Neural cell (in vitro differentiated cells): Measurements from ENCODE around the gene TMBIM4. TPM values are rescaled to one million over a fixed set of nuclear protein-coding genes. Genes with fewer than 3 reads are reported as not detected.

Source experiments
- H2AFZ ChIP-seq: fragments of 200-600, 300-800 bp; sonication (generic), shearing (Covaris generic); 2 replicates; pipeline ENCODE4 v1.6.0; 2014; ENCODE audit warnings: low read depth, mild to moderate bottlenecking, antibody characterized with exemption, low read length, moderate library complexity
- H3F3A ChIP-seq: fragments of 200-600 bp; shearing (Covaris generic); 2 replicates; pipeline ENCODE4 v1.6.1; 2016; ENCODE audit warnings: mild to moderate bottlenecking, moderate library complexity, mixed read lengths, antibody characterized with exemption, low read length; ENCODE audit not compliant: insufficient read depth, poor library complexity, severe bottlenecking
- H3K27ac ChIP-seq: fragments of 200-600, 300-800 bp; sonication (generic), shearing (Covaris generic); 2 replicates; pipeline ENCODE4 v1.5.1; 2014; ENCODE audit warnings: mild to moderate bottlenecking, low read length, moderate library complexity
- H3K27me3 ChIP-seq: fragments of 300-800, 200-600 bp; sonication (generic), shearing (Covaris generic); 2 replicates; pipeline ENCODE4 v1.6.0; 2014; ENCODE audit warnings: mild to moderate bottlenecking, low read depth, low read length, moderate library complexity; ENCODE audit not compliant: insufficient read depth
- H3K36me3 ChIP-seq: fragments of 300-800, 200-600 bp; sonication (generic), shearing (Covaris generic); 2 replicates; pipeline ENCODE4 v1.5.1; 2014; ENCODE audit warnings: mild to moderate bottlenecking, antibody characterized with exemption, low read length, moderate library complexity; ENCODE audit not compliant: insufficient read depth
- H3K4me2 ChIP-seq: fragments of 300-800, 200-600 bp; sonication (generic), shearing (Covaris generic); 2 replicates; pipeline ENCODE4 v1.6.0; 2014; ENCODE audit warnings: mild to moderate bottlenecking, low read length
- H3K4me3 ChIP-seq: fragments of 300-800, 200-600 bp; sonication (generic), shearing (Covaris generic); 2 replicates; pipeline ENCODE4 v1.5.1; 2014; ENCODE audit warnings: mild to moderate bottlenecking, low read length, moderate library complexity
- H3K79me2 ChIP-seq: fragments of 200-600 bp; shearing (Covaris generic); replicated peaks from 2 replicates; pipeline ENCODE4 v1.6.0; 2014; ENCODE audit warnings: mild to moderate bottlenecking, low read length, moderate library complexity; ENCODE audit not compliant: insufficient read depth
- H3K9ac ChIP-seq: fragments of 300-800, 200-600 bp; sonication (generic), shearing (Covaris generic); 2 replicates; pipeline ENCODE4 v1.6.1; 2016; ENCODE audit warnings: mild to moderate bottlenecking, low read length, mixed read lengths
- H3K9me2 ChIP-seq: fragments of 200-600 bp; shearing (Covaris generic); 2 replicates; pipeline ENCODE4 v1.6.1; 2016; ENCODE audit warnings: mild to moderate bottlenecking, low read length, mixed read lengths; ENCODE audit not compliant: insufficient read depth
- H3K9me3 ChIP-seq: fragments of 200-600, 300-800 bp; sonication (generic), shearing (Covaris generic); 2 replicates; pipeline ENCODE4 v1.6.1; 2016; ENCODE audit warnings: mild to moderate bottlenecking, mixed run types, low read length, moderate library complexity, mixed read lengths
- H4K20me1 ChIP-seq: fragments of 200-600 bp; shearing (Covaris generic); 2 replicates; pipeline ENCODE4 v1.6.1; 2016; ENCODE audit warnings: mild to moderate bottlenecking, mixed run types; ENCODE audit not compliant: insufficient read depth
- EP300 ChIP-seq: fragments of 450-650 bp; conservative IDR thresholded peaks from 2 replicates; pipeline ENCODE4 v1.6.1; 2014; ENCODE audit warnings: antibody characterized with exemption, mild to moderate bottlenecking, moderate library complexity; ENCODE audit not compliant: poor library complexity, severe bottlenecking
- EZH2 ChIP-seq: fragments of 200-600, 300-800 bp; shearing (Covaris generic), sonication (generic); IDR thresholded peaks from 2 replicates; pipeline ENCODE4 v1.6.1; 2014; ENCODE audit warnings: antibody characterized with exemption, low read length, borderline replicate concordance, mild to moderate bottlenecking; ENCODE audit not compliant: insufficient read depth, poor library complexity, severe bottlenecking
- MXI1 ChIP-seq: fragments of 450-650 bp; conservative IDR thresholded peaks from 2 replicates; pipeline ENCODE4 v1.6.1; 2014; ENCODE audit warnings: antibody characterized with exemption, mild to moderate bottlenecking; ENCODE audit not compliant: poor library complexity, severe bottlenecking
- POLR2AphosphoS5 ChIP-seq: IDR thresholded peaks from 2 replicates; pipeline ENCODE4 v1.6.1; 2012
- RAD21 ChIP-seq: fragments of 450-650 bp; conservative IDR thresholded peaks from 2 replicates; pipeline ENCODE4 v1.6.1; 2014; ENCODE audit warnings: antibody characterized with exemption, mild to moderate bottlenecking, moderate library complexity
- SMC3 ChIP-seq: fragments of 450-650 bp; conservative IDR thresholded peaks from 2 replicates; pipeline ENCODE4 v1.6.1; 2014; ENCODE audit warnings: antibody characterized with exemption, mild to moderate bottlenecking, moderate library complexity; ENCODE audit not compliant: poor library complexity
- TAF1 ChIP-seq: IDR thresholded peaks from 2 replicates; pipeline ENCODE4 v1.6.1; 2012; ENCODE audit warnings: low read depth
- polyA plus RNA-seq: library from polyadenylated mRNA; depleted of rRNA; stranded (reverse); fragments of >200 nt; gene quantifications from 2 replicates; pipeline ENCODE4 v1.2.3, GENCODE V29; 2014
- TF ChIP-seq, protein P1 (sequence below): IDR thresholded peaks from 2 replicates; pipeline ENCODE4 v1.6.1; 2012; ENCODE audit warnings: borderline replicate concordance
- TF ChIP-seq, protein P2 (sequence below): fragments of 450-650 bp; IDR thresholded peaks from 2 replicates; pipeline ENCODE4 v1.5.1; 2014; ENCODE audit warnings: antibody characterized with exemption, mild to moderate bottlenecking, moderate library complexity; ENCODE audit not compliant: poor library complexity, severe bottlenecking

TMBIM4 gene
- polyA plus RNA-seq, 1 donor from 2014 or later, result 24.5 TPM

DNA sequence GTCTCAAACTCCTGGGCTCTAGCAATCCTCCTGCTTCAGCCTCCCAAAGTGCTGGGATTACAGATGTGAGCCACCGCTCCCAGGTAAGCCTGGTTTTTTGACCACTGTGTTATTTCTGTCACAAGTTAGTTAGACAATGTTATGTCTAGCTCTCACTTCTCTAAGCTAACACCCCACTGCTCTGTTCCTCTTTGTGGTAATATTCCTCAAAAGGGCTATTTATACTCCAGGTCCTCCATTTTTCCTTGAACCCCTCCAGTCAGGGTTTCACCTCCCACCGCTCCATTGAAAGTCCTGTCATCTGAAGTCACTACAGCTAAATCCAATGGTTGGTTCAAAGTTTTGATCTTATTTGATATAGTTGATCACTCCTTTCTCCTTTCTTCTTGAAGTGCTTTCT is 24.3 kb upstream of the TMBIM4 start:
- Histone ChIP-seq H3K36me3 (no peaks in the 10 kb centered on the region), H3K9me2 (no peaks in the 10 kb centered on the region), H3K9ac (no peak overlapping the region), H4K20me1 (no peaks in the 10 kb centered on the region), H3K79me2 (no peaks in the 10 kb centered on the region), H3K27ac (no peak overlapping the region), H3K9me3 (no peaks in the 10 kb centered on the region), H2AFZ (no peak overlapping the region), H3K27me3 (peaks cover 17% of the 10 kb centered on the region), H3K4me2 (no peak overlapping the region), H3F3A (no peaks in the 10 kb centered on the region), H3K4me3 (no peak overlapping the region)
- TF ChIP-seq MXI1 (no peak), POLR2AphosphoS5 (no peak), RAD21 (no peak), EP300 (no peak), EZH2 (no peak), SMC3 (no peak), TAF1 (no peak)
- TF ChIP-seq, protein P1, sequence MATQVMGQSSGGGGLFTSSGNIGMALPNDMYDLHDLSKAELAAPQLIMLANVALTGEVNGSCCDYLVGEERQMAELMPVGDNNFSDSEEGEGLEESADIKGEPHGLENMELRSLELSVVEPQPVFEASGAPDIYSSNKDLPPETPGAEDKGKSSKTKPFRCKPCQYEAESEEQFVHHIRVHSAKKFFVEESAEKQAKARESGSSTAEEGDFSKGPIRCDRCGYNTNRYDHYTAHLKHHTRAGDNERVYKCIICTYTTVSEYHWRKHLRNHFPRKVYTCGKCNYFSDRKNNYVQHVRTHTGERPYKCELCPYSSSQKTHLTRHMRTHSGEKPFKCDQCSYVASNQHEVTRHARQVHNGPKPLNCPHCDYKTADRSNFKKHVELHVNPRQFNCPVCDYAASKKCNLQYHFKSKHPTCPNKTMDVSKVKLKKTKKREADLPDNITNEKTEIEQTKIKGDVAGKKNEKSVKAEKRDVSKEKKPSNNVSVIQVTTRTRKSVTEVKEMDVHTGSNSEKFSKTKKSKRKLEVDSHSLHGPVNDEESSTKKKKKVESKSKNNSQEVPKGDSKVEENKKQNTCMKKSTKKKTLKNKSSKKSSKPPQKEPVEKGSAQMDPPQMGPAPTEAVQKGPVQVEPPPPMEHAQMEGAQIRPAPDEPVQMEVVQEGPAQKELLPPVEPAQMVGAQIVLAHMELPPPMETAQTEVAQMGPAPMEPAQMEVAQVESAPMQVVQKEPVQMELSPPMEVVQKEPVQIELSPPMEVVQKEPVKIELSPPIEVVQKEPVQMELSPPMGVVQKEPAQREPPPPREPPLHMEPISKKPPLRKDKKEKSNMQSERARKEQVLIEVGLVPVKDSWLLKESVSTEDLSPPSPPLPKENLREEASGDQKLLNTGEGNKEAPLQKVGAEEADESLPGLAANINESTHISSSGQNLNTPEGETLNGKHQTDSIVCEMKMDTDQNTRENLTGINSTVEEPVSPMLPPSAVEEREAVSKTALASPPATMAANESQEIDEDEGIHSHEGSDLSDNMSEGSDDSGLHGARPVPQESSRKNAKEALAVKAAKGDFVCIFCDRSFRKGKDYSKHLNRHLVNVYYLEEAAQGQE, result no peak
- TF ChIP-seq, protein P2, sequence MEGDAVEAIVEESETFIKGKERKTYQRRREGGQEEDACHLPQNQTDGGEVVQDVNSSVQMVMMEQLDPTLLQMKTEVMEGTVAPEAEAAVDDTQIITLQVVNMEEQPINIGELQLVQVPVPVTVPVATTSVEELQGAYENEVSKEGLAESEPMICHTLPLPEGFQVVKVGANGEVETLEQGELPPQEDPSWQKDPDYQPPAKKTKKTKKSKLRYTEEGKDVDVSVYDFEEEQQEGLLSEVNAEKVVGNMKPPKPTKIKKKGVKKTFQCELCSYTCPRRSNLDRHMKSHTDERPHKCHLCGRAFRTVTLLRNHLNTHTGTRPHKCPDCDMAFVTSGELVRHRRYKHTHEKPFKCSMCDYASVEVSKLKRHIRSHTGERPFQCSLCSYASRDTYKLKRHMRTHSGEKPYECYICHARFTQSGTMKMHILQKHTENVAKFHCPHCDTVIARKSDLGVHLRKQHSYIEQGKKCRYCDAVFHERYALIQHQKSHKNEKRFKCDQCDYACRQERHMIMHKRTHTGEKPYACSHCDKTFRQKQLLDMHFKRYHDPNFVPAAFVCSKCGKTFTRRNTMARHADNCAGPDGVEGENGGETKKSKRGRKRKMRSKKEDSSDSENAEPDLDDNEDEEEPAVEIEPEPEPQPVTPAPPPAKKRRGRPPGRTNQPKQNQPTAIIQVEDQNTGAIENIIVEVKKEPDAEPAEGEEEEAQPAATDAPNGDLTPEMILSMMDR, result no peak

DNA sequence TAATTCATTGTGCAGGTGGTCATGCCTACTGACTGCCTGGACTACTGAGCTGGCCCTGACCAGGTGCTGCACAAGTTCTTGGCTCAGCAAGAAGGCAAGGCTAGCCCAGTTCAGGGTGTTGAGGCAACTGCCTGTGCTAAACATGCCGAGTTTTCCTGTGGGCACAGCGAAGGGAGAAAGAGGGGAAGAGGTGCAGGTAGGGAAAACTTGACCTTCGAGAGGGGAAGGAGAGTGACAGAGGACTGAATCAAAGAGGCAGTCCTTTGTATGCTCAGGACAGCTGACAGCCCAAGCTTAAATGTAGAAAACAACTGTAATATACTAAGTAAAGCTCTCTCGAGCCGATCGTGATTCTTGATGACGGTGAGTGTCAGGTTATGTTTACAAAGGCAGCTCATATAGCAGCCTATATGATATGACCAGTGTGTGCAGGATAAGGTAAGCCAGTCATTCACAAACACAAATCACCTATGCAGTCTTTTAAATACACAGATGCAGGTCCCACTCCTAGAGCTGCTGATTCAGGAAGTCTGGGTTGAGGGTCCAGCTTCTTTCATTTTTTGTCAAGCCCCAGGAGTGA is 21.8 kb upstream of the TMBIM4 start:
- Histone ChIP-seq H3K4me2 (no peak overlapping the region), H4K20me1 (no peaks in the 10 kb centered on the region), H3K9me2 (no peaks in the 10 kb centered on the region), H3K9ac (no peak overlapping the region), H3K79me2 (no peaks in the 10 kb centered on the region), H3K27ac (no peak overlapping the region), H3K9me3 (peaks cover 5% of the 10 kb centered on the region), H2AFZ (no peak overlapping the region), H3K4me3 (no peak overlapping the region), H3K36me3 (no peaks in the 10 kb centered on the region), H3F3A (no peaks in the 10 kb centered on the region), H3K27me3 (peaks cover 37% of the 10 kb centered on the region)
- TF ChIP-seq, protein P1, result no peak
- TF ChIP-seq EP300 (no peak), SMC3 (no peak), RAD21 (no peak), EZH2 (no peak), MXI1 (no peak)
- TF ChIP-seq, protein P2, result no peak
